PC-3 (cell line): ENCODE results near the gene TRPV6. TPM values are rescaled to one million over a fixed set of nuclear protein-coding genes. Genes with fewer than 3 reads are reported as not detected.

Experiments
- ATAC-seq: fragments of 200-7000 bp; cut with Tn5 transposase; 2 replicates; pipeline ENCODE4 v1.9.1; 2020; ENCODE audit warnings: mild to moderate bottlenecking, moderate library complexity
- BruUV-seq: library from RNA; stranded (reverse); fragments of 400-500 nt; replicated peaks from 2 replicates; lab custom pipeline; 2021; lab: Mats Ljungman, UMichigan
- CTCF ChIA-PET: fragments of 300-600 bp; sonication (Branson Sonifier 250); formaldehyde crosslinking; loops from one replicate; lab custom pipeline; 2022; ENCODE audit warnings: antibody characterized with exemption; lab: Charles Lee
- POLR2A ChIA-PET: fragments of 300-600 bp; sonication (Branson Sonifier 250); formaldehyde crosslinking; loops from one replicate; lab custom pipeline; 2022; ENCODE audit warnings: antibody characterized with exemption; ENCODE audit not compliant: unreplicated experiment; lab: Charles Lee
- DNase-seq: peaks from one replicate; pipeline ENCODE4 v3.0.0-alpha.2; 2015
- H2AFZ ChIP-seq: fragments of 300-600 bp; sonication (generic); 2 replicates; pipeline ENCODE4 v1.6.0; 2016; ENCODE audit warnings: antibody characterized with exemption, low read length
- H3F3A ChIP-seq: fragments of 300-600 bp; sonication (generic); one replicate; pipeline ENCODE4 v1.6.0; 2017; ENCODE audit warnings: antibody characterized with exemption, low read length, control low read depth, mild to moderate bottlenecking; ENCODE audit not compliant: unreplicated experiment
- H3K27ac ChIP-seq: fragments of 300-600 bp; sonication (generic); 2 replicates; pipeline ENCODE4 v1.5.1; 2016; ENCODE audit warnings: mild to moderate bottlenecking, low read length
- H3K27me3 ChIP-seq: fragments of 300-600 bp; sonication (generic); 2 replicates; pipeline ENCODE4 v1.6.1; 2016; ENCODE audit warnings: low read length, mixed read lengths
- H3K36me3 ChIP-seq: fragments of 300-600 bp; sonication (generic); 2 replicates; pipeline ENCODE4 v1.6.1; 2016; ENCODE audit warnings: low read depth, mixed run types, low read length, mixed read lengths
- H3K4me1 ChIP-seq: fragments of 300-600 bp; sonication (generic); 2 replicates; pipeline ENCODE4 v1.5.1; 2016; ENCODE audit warnings: low read length; ENCODE audit not compliant: insufficient read depth
- H3K4me2 ChIP-seq: fragments of 300-600 bp; sonication (generic); 2 replicates; pipeline ENCODE4 v1.6.0; 2016; ENCODE audit warnings: low read length
- H3K4me3 ChIP-seq: fragments of 300-600 bp; sonication (generic); 2 replicates; pipeline ENCODE4 v1.5.1; 2016; ENCODE audit warnings: mild to moderate bottlenecking, low read length, mixed read lengths
- H3K79me2 ChIP-seq: fragments of 300-600 bp; sonication (generic); 2 replicates; pipeline ENCODE4 v1.6.1; 2017; ENCODE audit warnings: low read length, mixed read lengths
- H3K9ac ChIP-seq: fragments of 300-600 bp; sonication (generic); 2 replicates; pipeline ENCODE4 v1.6.0; 2016; ENCODE audit warnings: mild to moderate bottlenecking, low read length
- H3K9me2 ChIP-seq: fragments of 300-600 bp; sonication (generic); replicated peaks from 2 replicates; pipeline ENCODE4 v1.6.1; 2016; ENCODE audit warnings: mixed run types, low read length, mixed read lengths
- H3K9me3 ChIP-seq: fragments of 300-600 bp; sonication (generic); 2 replicates; pipeline ENCODE4 v1.6.1; 2016; ENCODE audit warnings: low read length, mixed read lengths
- H4K20me1 ChIP-seq: fragments of 300-600 bp; sonication (generic); 2 replicates; pipeline ENCODE4 v1.6.1; 2016; ENCODE audit warnings: low read length, mixed read lengths
- CTCF ChIP-seq: fragments of 300-600 bp; sonication (generic); conservative IDR thresholded peaks from 2 replicates; pipeline ENCODE4 v1.5.1; 2017; ENCODE audit warnings: antibody characterized with exemption, low read depth, mild to moderate bottlenecking, low read length
- EZH2 ChIP-seq: fragments of 300-600 bp; sonication (generic); IDR thresholded peaks from one replicate; pipeline ENCODE4 v1.6.1; 2017; ENCODE audit warnings: antibody characterized with exemption, mild to moderate bottlenecking, low read length; ENCODE audit not compliant: unreplicated experiment
- EZH2phosphoT487 ChIP-seq: fragments of 300-600 bp; sonication (generic); IDR thresholded peaks from 2 replicates; pipeline ENCODE4 v1.6.1; 2018; ENCODE audit warnings: mild to moderate bottlenecking, antibody characterized with exemption, low read length, borderline replicate concordance
- intact Hi-C: fragments of 100-400 bp; cut with micrococcal nuclease; formaldehyde crosslinking; loops from 2 replicates; pipeline ENCODE4 v1.9.0; 2023
- total RNA-seq: library from RNA; depleted of rRNA; stranded (reverse); fragments of >200 nt; gene quantifications from 2 replicates; pipeline ENCODE4 v1.2.3, GENCODE V29; 2014

TRPV6 gene
- total RNA-seq, 1 experiment from 2014 or later = 1.4 TPM

- intact Hi-C loops = no loop called here
- POLR2A ChIA-PET = no interaction called here
Observed at GRCh38 chr7:142876991-142877910, 8.3 kb downstream of the TRPV6 start.

GRCh38 chr7:142876236-142876960, 9.1 kb downstream of the TRPV6 start:
- Histone ChIP-seq H3F3A (no peaks in the 10 kb centered on the region), H3K4me2 (no peak overlapping the region), H3K9me2 (no peaks in the 10 kb centered on the region), H3K9me3 (no peaks in the 10 kb centered on the region), H3K27ac (no peak overlapping the region), H3K36me3 (no peaks in the 10 kb centered on the region), H3K27me3 (peaks cover 22% of the 10 kb centered on the region), H2AFZ (no peak overlapping the region), H3K4me1 (no peaks in the 10 kb centered on the region), H3K9ac (no peak overlapping the region), H3K79me2 (no peaks in the 10 kb centered on the region), H3K4me3 (no peak overlapping the region), H4K20me1 (no peaks in the 10 kb centered on the region)
- DNase-seq (no peak), ATAC-seq (no peak)
- intact Hi-C loops = no loop called here
- CTCF ChIA-PET = no interaction called here
- POLR2A ChIA-PET = no interaction called here
- no TSS peak for BruUV-seq
- TF ChIP-seq EZH2phosphoT487 = no peak
- TF ChIP-seq EZH2 = no peak
- TF ChIP-seq CTCF = no peak

More at GRCh38 chr7:142876991-142877910, 8.3 kb downstream of the TRPV6 start:
- no peaks in the 10 kb centered on the region for H3K4me1 ChIP-seq
- no peaks in the 10 kb centered on the region for H3K79me2 ChIP-seq
- H2AFZ ChIP-seq = no peak overlapping the region
- H3K27ac ChIP-seq = no peak overlapping the region
- no TSS peak for BruUV-seq
- H3K9me3 ChIP-seq = no peaks in the 10 kb centered on the region
- H4K20me1 ChIP-seq = no peaks in the 10 kb centered on the region
- H3K9me2 ChIP-seq = no peaks in the 10 kb centered on the region
- H3K4me2 ChIP-seq = no peak overlapping the region
- no peak for DNase-seq
- TF ChIP-seq CTCF (no peak), EZH2phosphoT487 (no peak), EZH2 (no peak)
- no peak overlapping the region for H3K4me3 ChIP-seq
- ATAC-seq = no peak
- no peak overlapping the region for H3K9ac ChIP-seq
- no peaks in the 10 kb centered on the region for H3F3A ChIP-seq
- H3K36me3 ChIP-seq = no peaks in the 10 kb centered on the region
- CTCF ChIA-PET = no interaction called here
- peaks cover 22% of the 10 kb centered on the region for H3K27me3 ChIP-seq
